ENCODE results near the gene DHCR7. TPM values are rescaled to one million over a fixed set of nuclear protein-coding genes. Genes with fewer than 3 reads are reported as not detected.

DHCR7 gene
- total RNA-seq, 1 donor from 2014 or later = 100 TPM

DNA sequence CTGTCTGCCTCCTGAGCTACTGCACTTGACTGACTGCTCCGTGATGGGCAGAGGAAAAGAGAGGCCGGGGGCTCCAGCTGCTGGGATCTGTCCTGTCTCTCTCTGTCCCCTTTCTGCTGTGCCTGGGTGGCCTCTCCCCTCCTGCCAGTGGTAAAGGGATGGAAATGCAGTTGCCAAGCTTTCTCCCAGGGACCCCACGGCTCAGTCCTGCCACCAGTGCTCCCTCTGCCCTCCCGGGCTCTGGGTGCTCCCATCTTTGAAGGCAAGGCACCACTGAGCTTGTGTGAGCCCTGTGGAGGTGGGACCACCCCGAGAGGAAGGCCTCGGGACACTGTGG is 36.8 kb upstream of the DHCR7 start:
- Mint-ChIP-seq H3K9me3 (no peaks in the 10 kb centered on the region), H3K4me3 (no peak overlapping the region), H3K27ac (no peak overlapping the region), H3K36me3 (ENCODE audit: low read depth) (peaks cover 60% of the 10 kb centered on the region), H3K4me1 (ENCODE audit: low read depth) (peaks cover 28% of the 10 kb centered on the region), H3K27me3 (ENCODE audit: insufficient read depth) (no peaks in the 10 kb centered on the region)
- DNase-seq (ENCODE audit: low spot score) = no peak
- intact Hi-C loops (cut with micrococcal nuclease) = no loop called here

DNA sequence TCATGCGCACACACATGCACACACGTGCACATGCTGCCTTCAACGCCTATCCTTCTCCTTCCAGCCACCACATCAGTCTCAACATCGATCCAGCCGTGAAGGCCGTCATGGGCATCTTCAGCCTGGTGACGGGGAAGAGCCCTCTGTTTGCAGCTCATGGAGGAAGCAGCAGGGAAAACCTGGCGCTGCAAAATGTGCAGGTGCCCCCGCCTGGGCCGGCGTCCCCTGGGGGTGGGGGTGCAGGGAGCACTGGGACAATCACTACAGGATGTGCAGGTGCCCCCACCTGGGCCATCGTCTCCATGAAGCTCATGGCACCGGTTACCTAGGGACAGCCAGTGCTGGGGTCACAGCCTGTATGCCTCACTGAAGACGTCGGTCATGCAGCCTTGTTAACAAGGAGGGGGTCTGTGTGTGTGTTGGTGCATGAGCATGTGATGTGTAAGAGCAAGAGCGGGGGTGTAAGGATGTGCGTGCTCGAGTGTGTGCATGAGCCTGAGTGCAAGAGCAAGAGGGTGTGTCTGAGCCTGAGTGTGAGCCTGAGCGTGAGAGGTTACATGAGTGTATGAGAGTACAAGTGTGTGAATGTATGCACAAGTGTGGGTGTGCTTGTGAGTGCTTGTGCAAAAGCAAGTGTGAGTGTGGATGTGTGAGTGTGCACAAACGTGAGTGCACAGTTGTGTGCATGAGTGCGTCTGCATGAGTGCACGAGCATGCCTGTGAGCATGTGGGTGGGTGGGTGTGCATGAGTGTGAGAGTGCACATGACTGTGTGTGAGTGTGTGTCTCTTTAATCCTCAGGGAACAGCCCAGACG is 36.3 kb upstream of the DHCR7 start:
- intact Hi-C loops (cut with micrococcal nuclease) = no loop called here
- Mint-ChIP-seq H3K4me3 (no peak overlapping the region), H3K27ac (no peak overlapping the region), H3K36me3 (ENCODE audit: low read depth) (peaks cover 61% of the 10 kb centered on the region), H3K4me1 (ENCODE audit: low read depth) (peaks cover 23% of the 10 kb centered on the region), H3K9me3 (no peaks in the 10 kb centered on the region), H3K27me3 (ENCODE audit: insufficient read depth) (no peaks in the 10 kb centered on the region)
- DNase-seq (ENCODE audit: low spot score) = no peak

DNA sequence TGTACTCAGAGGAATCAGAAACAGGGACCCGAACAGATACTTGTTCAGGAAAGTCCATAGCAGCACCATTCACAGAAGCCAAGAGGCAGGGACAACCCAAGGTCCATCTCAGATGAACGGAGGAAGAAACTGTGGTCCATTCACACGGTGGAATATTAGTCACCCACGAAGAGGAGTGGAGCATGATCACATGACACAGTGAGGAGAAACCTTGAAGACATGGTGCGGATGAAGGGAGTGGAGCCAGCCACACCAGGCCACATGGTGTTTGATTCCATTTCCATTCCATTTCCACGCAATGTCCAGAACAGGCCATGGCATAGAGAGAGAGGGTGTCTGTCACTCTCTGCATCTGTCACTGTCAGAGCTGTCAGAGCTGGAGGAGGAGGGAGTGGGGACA is 35.5 kb upstream of the DHCR7 start:
- no peaks in the 10 kb centered on the region for H3K9me3 Mint-ChIP-seq
- H3K27ac Mint-ChIP-seq = no peak overlapping the region
- H3K4me3 Mint-ChIP-seq = no peak overlapping the region
- H3K27me3 Mint-ChIP-seq (ENCODE audit: insufficient read depth) = no peaks in the 10 kb centered on the region
- DNase-seq (ENCODE audit: low spot score) = no peak
- H3K36me3 Mint-ChIP-seq (ENCODE audit: low read depth) = peaks cover 59% of the 10 kb centered on the region
- H3K4me1 Mint-ChIP-seq (ENCODE audit: low read depth) = peaks cover 15% of the 10 kb centered on the region
- intact Hi-C loops (cut with micrococcal nuclease) = no loop called here

DNA sequence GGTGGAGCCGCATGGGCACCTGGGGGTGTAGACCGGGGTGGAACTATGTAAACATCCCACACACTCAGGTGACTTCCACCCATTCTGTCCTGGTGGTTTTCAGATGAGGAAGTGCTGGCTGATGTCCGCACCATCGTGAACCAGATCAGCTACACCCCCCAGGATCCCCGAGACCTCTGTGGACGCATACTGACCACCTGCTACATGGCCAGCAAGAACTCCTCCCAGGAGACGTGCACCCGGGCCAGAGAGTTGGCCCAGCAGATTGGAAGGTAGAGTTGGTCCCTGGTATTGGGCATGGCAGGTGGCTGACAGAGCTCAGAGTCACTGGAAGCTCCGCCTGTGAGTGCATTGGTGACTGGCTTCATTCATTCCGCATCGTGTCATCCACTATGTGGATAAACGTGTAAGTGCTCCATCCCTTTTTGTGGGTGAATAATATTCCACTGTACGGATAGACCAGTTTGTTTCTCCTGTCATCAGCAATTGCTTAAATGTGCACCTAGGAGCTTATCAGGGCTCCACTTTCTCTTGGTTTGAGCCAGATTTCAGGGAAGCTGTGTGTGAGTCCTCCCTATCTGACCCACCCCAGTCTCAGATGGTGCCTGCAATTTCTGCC is 34.7 kb upstream of the DHCR7 start:
- DNase-seq (ENCODE audit: low spot score) = no peak
- Mint-ChIP-seq H3K27me3 (ENCODE audit: insufficient read depth) (no peaks in the 10 kb centered on the region), H3K27ac (no peak overlapping the region), H3K4me3 (no peak overlapping the region), H3K36me3 (ENCODE audit: low read depth) (peaks cover 58% of the 10 kb centered on the region), H3K9me3 (no peaks in the 10 kb centered on the region), H3K4me1 (ENCODE audit: low read depth) (peaks cover 7% of the 10 kb centered on the region)
- intact Hi-C loops (cut with micrococcal nuclease) = no loop called here

DNA sequence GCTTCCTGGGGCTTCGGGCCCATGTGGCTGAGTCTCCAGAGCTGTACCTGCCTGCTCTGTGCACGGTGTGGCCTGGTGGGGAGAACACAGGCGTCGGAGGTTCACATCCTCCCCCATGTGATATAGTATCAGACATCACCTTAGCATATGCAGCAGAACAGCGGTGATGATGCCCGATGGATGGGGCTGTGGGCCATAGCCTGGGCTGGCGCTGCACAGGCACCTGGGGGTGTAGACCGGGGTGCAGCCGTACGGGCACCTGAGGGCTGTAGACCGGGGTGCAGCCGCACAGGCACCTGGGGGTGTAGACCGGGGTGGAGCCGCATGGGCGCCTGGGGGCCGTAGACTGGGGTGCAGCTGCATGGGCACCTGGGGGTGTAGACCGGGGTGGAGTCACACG is 34.0 kb upstream of the DHCR7 start:
- Mint-ChIP-seq H3K4me3 (no peak overlapping the region), H3K27me3 (ENCODE audit: insufficient read depth) (no peaks in the 10 kb centered on the region), H3K4me1 (ENCODE audit: low read depth) (peaks cover 3% of the 10 kb centered on the region), H3K36me3 (ENCODE audit: low read depth) (peaks cover 60% of the 10 kb centered on the region), H3K9me3 (no peaks in the 10 kb centered on the region), H3K27ac (no peak overlapping the region)
- DNase-seq (ENCODE audit: low spot score) = no peak
- intact Hi-C loops (cut with micrococcal nuclease) = no loop called here

DNA sequence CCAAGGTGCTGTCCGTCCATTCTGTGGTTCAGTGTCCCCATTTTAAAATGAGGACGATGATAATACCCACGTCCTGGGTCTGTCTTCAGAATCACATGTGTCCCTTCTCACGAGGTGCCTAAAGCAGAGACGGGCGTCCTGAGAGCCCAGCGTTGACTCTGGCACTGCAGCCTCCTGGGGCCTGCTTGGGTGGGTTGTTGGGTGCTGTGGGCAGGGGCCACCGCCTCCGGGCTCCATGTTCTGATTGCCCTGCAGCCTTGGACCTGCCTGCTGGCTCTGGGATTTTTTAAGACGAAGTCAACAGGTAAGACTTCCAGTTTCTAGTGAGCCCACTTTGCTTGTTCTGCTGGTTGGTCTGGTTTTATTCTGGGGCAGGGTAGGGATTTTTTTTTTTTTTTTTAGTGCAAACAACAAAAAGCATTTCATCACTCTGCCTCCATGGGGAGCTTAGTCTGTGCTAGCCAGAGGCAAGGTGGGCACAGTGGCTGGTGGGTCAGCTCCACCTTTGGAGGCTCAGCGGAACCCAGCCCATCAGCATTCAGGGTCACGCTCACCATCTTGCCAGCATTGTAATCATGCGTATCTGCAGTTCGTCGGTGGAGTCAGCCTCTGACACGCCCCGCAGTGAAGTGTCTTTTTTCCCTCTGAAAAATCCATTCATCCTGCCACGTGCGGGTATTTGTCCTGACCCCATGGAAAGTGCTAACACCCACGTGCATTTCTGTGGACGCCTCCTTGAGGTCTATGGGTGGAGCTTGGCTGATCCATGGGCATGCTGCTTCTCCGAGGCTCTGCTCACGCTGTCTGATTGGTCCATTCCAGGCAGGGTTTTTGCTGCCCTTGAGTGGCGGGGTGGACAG is 33.1 kb upstream of the DHCR7 start:
- no peaks in the 10 kb centered on the region for H3K27me3 Mint-ChIP-seq (ENCODE audit: insufficient read depth)
- no peak overlapping the region for H3K27ac Mint-ChIP-seq

DNA sequence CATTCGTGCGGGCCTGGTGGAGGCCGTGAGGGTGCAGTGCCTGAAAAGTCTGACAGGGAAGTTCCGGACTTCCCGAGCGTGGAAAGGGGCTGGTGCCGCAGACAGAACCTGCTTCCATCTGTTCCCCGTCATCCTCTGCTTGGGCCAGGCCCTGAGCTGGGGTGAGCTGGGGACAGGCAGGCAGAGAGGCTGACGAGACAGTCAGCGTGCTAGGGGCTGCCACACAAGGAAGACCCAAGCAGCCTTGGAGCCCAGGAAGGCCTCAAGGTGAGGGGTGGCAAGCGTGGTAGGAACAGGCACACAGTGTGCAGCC is 30.3 kb upstream of the DHCR7 start:
- Mint-ChIP-seq H3K9me3 (no peaks in the 10 kb centered on the region), H3K27ac (no peak overlapping the region), H3K27me3 (ENCODE audit: insufficient read depth) (no peaks in the 10 kb centered on the region), H3K4me1 (ENCODE audit: low read depth) (no peaks in the 10 kb centered on the region), H3K4me3 (no peak overlapping the region), H3K36me3 (ENCODE audit: low read depth) (peaks cover 43% of the 10 kb centered on the region)
- no peak for DNase-seq (ENCODE audit: low spot score)
- intact Hi-C loops (cut with micrococcal nuclease) = no loop called here

More for the DNA sequence above, 33.1 kb upstream of the DHCR7 start:
- Mint-ChIP-seq H3K9me3 (no peaks in the 10 kb centered on the region), H3K36me3 (ENCODE audit: low read depth) (peaks cover 55% of the 10 kb centered on the region), H3K4me1 (ENCODE audit: low read depth) (no peaks in the 10 kb centered on the region), H3K4me3 (no peak overlapping the region)
- no peak for DNase-seq (ENCODE audit: low spot score)
- intact Hi-C loops (cut with micrococcal nuclease) = no loop called here

DNA sequence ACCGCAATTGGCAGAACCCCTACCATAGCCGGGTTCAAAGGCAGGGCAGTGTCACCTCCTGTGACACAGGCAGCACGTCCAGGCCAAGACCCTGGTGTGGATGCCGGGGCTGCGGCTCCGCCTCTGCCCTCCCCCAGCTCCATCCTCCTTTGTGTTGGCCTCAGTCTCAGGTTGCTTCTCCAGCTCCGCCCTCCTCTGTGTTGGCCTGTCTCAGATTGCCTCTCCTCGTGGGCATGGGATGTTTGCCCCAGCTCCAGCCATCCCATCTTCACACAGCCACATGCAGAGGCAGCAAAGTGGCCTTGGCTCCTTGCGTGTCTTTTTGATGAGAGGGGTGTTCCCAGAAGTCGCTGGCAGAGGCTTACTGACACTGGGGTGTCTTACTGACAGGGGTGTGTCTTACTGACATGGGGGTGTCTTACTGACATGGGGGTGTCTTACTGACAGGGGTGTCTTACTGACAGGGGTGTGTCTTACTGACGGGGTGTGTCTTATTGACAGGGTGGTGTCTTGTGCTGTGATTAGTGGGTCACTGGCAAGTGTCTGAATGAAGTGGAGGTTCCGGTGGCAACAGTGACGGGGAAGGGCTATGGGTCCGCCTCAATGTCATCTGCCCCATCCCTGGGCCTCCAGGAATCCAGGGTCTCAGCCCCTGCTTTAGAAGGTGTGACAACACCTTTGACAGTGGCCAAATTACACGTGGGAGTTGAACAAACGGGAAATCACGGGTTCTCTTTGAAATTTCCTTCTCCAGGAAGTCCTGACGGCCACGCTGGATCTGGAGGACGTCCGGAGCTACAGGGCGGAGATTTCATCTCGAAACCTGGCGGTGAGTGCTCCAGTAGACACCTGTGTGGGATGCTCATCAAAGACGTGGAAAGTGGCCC is 29.7 kb upstream of the DHCR7 start:
- H3K27ac Mint-ChIP-seq = no peak overlapping the region
- H3K27me3 Mint-ChIP-seq (ENCODE audit: insufficient read depth) = no peaks in the 10 kb centered on the region
- H3K36me3 Mint-ChIP-seq (ENCODE audit: low read depth) = peaks cover 38% of the 10 kb centered on the region
- intact Hi-C loops (cut with micrococcal nuclease) = no loop called here
- no peaks in the 10 kb centered on the region for H3K4me1 Mint-ChIP-seq (ENCODE audit: low read depth)
- H3K9me3 Mint-ChIP-seq = no peaks in the 10 kb centered on the region
- no peak overlapping the region for H3K4me3 Mint-ChIP-seq
- no peak for DNase-seq (ENCODE audit: low spot score)

DNA sequence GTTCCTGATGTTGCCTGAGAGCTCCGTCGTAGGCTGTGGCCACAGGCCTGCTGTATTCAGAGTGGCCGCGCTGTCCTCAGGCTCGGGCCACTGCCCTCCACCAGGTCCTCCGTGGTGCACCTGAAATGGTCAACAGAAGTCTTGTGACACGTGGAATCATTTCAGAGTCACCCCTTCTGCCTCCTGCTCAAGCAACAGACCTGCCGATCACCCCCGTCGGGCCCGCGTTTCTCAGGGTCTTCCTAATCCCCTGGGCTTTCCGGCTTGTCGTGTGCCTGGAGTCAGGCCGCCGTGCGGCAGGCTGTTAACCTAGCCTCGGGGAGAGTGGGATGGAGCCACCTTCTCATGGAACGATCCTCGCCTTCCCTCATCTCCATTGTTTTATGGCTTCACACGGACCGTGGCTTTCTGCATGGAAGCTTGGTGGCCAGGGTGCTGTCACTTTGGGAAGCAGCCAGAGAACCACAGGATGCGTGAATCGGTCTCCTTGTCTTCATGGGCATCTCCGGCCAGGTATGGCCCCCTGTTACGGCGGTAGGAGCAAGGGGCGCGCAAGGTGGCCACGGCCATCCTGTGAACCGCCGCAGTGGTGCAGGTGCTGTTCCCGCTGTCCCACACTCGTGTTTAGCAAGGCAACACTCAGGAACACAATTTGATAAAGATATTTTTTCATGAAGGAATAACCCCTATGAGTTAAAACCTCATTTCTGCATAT is 28.9 kb upstream of the DHCR7 start:
- DNase-seq (ENCODE audit: low spot score) = no peak
- H3K9me3 Mint-ChIP-seq = no peaks in the 10 kb centered on the region
- no peak overlapping the region for H3K4me3 Mint-ChIP-seq
- H3K4me1 Mint-ChIP-seq (ENCODE audit: low read depth) = no peaks in the 10 kb centered on the region
- H3K36me3 Mint-ChIP-seq (ENCODE audit: low read depth) = peaks cover 37% of the 10 kb centered on the region
- intact Hi-C loops (cut with micrococcal nuclease) = no loop called here
- no peaks in the 10 kb centered on the region for H3K27me3 Mint-ChIP-seq (ENCODE audit: insufficient read depth)
- no peak overlapping the region for H3K27ac Mint-ChIP-seq

DNA sequence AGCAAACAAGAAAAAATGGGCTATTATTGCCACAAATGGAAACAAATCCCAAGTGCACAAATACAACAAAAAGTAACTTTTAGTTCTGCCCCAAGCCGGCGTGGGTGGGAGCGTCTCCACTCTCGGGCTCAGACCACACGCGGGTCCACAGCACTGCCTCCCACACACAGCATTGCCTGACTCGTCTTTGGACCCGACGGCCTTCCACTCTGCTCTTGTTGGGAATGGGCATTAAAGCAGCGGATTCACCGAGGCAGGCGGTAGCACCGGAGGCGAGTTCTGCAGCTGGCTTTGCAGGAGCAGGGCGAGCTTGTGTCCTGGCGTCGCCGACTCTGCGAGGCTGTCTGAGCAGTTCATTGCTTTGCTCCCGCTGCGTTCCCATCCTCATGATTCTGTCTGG is 27.8 kb upstream of the DHCR7 start:
- H3K27ac Mint-ChIP-seq = no peak overlapping the region
- H3K4me3 Mint-ChIP-seq = no peak overlapping the region
- no peak for DNase-seq (ENCODE audit: low spot score)
- H3K4me1 Mint-ChIP-seq (ENCODE audit: low read depth) = no peaks in the 10 kb centered on the region
- no peaks in the 10 kb centered on the region for H3K27me3 Mint-ChIP-seq (ENCODE audit: insufficient read depth)
- intact Hi-C loops (cut with micrococcal nuclease) = no loop called here
- H3K9me3 Mint-ChIP-seq = no peaks in the 10 kb centered on the region
- H3K36me3 Mint-ChIP-seq (ENCODE audit: low read depth) = peaks cover 28% of the 10 kb centered on the region

DNA sequence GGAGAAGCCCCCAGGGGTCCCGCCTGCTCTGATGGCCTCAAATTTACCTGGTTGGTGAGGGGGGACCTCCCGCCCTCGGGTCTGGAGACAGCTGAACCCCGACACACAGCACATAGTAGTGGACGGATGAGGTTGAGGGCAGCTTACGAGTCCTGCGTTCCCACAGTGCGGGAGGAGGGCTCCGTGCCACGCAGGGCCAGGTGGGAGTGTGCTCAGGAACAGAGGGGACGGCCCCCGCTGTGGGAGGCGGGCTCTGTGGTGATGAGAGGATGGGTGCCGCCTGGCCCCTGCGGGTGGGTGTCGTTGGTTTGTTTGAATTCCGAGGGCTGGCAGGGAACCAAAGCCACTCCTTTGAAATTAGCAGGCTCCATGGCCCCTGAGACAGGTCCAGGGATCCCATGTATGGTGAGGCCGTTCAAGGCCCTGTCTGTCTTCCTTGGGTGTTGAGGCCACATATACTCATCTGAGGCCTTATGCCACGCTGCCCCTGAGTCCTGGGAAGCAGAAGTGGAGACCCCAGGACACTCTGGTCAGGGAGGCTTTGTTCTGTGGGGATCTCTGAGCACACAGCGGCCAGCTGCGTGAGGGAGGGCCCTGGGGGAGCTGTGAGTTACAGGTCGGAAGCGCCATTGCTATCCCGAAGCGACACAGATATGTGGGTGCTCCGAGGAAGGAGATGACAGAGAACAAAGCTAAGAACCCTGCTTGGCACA is 26.7 kb upstream of the DHCR7 start:
- no peaks in the 10 kb centered on the region for H3K4me1 Mint-ChIP-seq (ENCODE audit: low read depth)
- no peak overlapping the region for H3K27ac Mint-ChIP-seq
- H3K9me3 Mint-ChIP-seq = no peaks in the 10 kb centered on the region
- H3K4me3 Mint-ChIP-seq = no peak overlapping the region
- intact Hi-C loops (cut with micrococcal nuclease) = no loop called here
- no peak for DNase-seq (ENCODE audit: low spot score)
- H3K27me3 Mint-ChIP-seq (ENCODE audit: insufficient read depth) = no peaks in the 10 kb centered on the region
- H3K36me3 Mint-ChIP-seq (ENCODE audit: low read depth) = peaks cover 26% of the 10 kb centered on the region

All from activated T-helper 1 cell treated with anti-CD3 and anti-CD28 coated beads, Interleukin-12 subunit alpha, Interleukin-12 subunit beta, Interleukin-2, Interleukin-4 antibody, amounts not matched to agents 30 ng/mL and 10 ng/mL and 1 ng/mL, durations not matched to agents 14 hours and 24 hours and 36 hours (primary cell).